ENCODE measurements around the gene C5orf63.

DNA sequence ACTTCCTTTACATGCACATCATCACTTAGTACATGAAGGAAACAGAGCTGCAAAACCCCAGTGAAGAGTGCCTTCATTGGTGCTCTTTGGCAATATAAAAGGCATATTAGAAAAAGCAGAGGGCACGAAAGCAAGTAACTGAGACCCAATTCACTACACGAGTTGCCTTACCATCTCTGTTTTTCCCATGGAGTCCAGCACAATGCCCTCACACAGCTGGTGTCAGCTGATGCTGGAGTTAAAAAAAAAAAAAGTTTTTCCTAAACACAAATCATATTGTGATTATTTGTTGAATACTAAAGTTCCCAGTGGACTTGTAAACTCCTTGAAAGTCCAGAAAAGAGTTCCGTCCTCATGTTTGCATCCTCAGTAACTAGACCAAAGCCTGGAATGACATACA lies 68.6 kb downstream of the C5orf63 start:
- no peak for TF ChIP-seq EZH2phosphoT487 (IDR thresholded peaks at IDR 0.05; ENCODE audit: unreplicated experiment)
- TF ChIP-seq EZH2 (IDR thresholded peaks at IDR 0.05; ENCODE audit: low read depth, unreplicated experiment), result no peak
- TF ChIP-seq, protein P1, sequence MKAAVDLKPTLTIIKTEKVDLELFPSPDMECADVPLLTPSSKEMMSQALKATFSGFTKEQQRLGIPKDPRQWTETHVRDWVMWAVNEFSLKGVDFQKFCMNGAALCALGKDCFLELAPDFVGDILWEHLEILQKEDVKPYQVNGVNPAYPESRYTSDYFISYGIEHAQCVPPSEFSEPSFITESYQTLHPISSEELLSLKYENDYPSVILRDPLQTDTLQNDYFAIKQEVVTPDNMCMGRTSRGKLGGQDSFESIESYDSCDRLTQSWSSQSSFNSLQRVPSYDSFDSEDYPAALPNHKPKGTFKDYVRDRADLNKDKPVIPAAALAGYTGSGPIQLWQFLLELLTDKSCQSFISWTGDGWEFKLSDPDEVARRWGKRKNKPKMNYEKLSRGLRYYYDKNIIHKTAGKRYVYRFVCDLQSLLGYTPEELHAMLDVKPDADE (IDR thresholded peaks at IDR 0.05), result no peak
- no peak for TF ChIP-seq POLR2AphosphoS5 (IDR thresholded peaks at IDR 0.05; ENCODE audit: low read depth)
- TF ChIP-seq, protein P2, sequence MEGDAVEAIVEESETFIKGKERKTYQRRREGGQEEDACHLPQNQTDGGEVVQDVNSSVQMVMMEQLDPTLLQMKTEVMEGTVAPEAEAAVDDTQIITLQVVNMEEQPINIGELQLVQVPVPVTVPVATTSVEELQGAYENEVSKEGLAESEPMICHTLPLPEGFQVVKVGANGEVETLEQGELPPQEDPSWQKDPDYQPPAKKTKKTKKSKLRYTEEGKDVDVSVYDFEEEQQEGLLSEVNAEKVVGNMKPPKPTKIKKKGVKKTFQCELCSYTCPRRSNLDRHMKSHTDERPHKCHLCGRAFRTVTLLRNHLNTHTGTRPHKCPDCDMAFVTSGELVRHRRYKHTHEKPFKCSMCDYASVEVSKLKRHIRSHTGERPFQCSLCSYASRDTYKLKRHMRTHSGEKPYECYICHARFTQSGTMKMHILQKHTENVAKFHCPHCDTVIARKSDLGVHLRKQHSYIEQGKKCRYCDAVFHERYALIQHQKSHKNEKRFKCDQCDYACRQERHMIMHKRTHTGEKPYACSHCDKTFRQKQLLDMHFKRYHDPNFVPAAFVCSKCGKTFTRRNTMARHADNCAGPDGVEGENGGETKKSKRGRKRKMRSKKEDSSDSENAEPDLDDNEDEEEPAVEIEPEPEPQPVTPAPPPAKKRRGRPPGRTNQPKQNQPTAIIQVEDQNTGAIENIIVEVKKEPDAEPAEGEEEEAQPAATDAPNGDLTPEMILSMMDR (conservative IDR thresholded peaks at IDR 0.05; ENCODE audit: low read depth in 2 of 2), result no peak
- TF ChIP-seq, protein P3, sequence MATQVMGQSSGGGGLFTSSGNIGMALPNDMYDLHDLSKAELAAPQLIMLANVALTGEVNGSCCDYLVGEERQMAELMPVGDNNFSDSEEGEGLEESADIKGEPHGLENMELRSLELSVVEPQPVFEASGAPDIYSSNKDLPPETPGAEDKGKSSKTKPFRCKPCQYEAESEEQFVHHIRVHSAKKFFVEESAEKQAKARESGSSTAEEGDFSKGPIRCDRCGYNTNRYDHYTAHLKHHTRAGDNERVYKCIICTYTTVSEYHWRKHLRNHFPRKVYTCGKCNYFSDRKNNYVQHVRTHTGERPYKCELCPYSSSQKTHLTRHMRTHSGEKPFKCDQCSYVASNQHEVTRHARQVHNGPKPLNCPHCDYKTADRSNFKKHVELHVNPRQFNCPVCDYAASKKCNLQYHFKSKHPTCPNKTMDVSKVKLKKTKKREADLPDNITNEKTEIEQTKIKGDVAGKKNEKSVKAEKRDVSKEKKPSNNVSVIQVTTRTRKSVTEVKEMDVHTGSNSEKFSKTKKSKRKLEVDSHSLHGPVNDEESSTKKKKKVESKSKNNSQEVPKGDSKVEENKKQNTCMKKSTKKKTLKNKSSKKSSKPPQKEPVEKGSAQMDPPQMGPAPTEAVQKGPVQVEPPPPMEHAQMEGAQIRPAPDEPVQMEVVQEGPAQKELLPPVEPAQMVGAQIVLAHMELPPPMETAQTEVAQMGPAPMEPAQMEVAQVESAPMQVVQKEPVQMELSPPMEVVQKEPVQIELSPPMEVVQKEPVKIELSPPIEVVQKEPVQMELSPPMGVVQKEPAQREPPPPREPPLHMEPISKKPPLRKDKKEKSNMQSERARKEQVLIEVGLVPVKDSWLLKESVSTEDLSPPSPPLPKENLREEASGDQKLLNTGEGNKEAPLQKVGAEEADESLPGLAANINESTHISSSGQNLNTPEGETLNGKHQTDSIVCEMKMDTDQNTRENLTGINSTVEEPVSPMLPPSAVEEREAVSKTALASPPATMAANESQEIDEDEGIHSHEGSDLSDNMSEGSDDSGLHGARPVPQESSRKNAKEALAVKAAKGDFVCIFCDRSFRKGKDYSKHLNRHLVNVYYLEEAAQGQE (IDR thresholded peaks at IDR 0.05; ENCODE audit: unreplicated experiment), result no peak
- no peak for TF ChIP-seq NANOG (IDR thresholded peaks at IDR 0.05; ENCODE audit: borderline replicate concordance)
- TF ChIP-seq JUNB (IDR thresholded peaks at IDR 0.05; ENCODE audit: unreplicated experiment), result no peak
